DMS53 (cell line): ENCODE results near the gene RIPPLY3.
A peak's percentile ranks its signal among the peaks of the same experiment; 100 is the strongest.

Source experiments
- DNase-seq: peaks from one replicate; lab custom pipeline; 2025; lab: John Stamatoyannopoulos, UW

RIPPLY3 gene

GRCh38 chr21:37006486-37007291 is at the start of gene RIPPLY3:
TSS of gene RIPPLY3 (plus strand) at chr21:37006702. CDS start at chr21:37006773, 71 bp downstream.
- peak; percentile 73 for DNase-seq

DNA sequence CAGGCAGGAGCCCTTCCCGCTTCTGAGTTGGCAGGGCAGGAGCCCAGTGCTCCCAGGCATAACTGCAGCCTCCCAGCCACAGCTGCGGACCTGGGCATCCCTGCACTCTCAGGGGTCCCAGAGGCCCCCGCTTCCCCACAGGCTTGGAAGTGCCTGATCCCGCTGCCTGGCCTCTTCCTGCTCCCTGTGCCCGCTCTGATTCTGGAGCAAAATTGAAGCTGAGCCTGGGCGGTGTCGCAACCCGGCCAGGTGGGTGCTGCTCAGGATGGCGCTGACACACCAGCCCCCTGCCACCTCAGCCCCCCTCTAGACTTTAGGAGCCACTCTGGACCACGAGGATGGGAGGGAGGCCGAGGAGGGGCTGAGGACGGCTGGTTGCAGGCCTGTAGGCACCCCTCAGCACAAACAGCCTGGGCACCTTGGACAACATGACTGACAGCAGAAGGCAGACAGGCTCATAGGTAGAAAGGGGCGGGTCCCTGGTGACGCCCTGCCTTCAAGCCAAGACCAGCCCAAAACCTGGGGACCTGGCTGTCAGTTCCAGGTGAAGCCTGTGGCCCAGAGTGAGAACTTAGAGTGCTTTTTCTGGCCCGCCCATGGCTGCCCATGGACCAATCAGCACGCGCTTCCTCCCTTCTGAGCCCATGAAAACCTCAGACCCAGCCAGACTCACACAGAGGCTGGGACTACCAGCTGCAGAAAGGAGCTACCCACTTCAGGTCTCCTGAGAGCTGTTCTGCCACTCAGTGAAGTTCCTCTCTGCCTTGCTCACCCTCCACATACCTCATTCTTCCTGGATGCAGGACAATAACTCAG is 47.3 kb upstream of the RIPPLY3 start:
- no peak for DNase-seq

- DNase-seq: no peak
Observed at GRCh38 chr21:36960676-36961284, 45.7 kb upstream of the RIPPLY3 start.

GRCh38 chr21:36962098-36962780 is 44.3 kb upstream of the RIPPLY3 start:
- DNase-seq: no peak

DNA sequence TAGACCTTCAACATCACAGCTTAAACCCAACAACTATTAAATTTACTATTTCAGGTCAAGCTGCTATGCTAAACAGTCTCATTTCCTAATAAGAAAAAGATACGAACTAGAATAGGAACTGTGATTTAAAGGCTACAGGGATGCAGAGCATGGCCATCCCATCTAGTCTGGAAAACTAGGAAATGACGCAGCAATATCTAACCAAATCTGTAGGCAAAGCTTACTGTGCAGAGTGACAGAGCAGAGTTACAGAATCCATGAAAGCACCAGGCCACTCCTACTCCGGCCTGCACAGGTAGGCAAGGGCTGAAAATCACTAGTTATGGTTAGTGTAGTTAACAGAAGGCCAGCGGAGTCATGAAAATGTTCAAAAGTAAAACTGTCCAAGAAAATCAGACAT is 42.1 kb upstream of the RIPPLY3 start:
- DNase-seq: no peak

GRCh38 chr21:36964827-36965719 is 41.4 kb upstream of the RIPPLY3 start:
- no peak for DNase-seq

DNA sequence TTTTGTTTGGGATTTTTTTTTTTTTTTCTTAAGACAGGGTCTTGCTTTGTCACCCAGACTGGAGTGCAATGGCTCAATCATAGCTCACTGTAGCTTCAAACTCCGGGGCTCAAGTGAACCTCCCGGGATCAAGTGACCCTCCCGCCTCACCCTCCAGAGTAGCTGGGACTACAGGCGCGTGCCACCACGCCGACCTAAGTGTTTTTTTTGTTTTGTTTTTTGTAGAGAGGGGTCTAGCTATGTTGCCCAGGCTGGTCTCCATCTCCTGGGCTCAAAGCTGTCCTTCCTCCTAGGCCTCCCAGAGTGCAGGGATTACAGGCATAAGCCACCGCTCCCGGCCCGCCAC is 40.8 kb upstream of the RIPPLY3 start:
- DNase-seq: no peak

- DNase-seq: peak; percentile 90
Observed at GRCh38 chr21:36966066-36966820, 40.3 kb upstream of the RIPPLY3 start, which contains the start of gene HLCS. TSS of gene HLCS (minus strand) at chr21:36966669. CDS start at chr21:36966638, 31 bp downstream.

DNA sequence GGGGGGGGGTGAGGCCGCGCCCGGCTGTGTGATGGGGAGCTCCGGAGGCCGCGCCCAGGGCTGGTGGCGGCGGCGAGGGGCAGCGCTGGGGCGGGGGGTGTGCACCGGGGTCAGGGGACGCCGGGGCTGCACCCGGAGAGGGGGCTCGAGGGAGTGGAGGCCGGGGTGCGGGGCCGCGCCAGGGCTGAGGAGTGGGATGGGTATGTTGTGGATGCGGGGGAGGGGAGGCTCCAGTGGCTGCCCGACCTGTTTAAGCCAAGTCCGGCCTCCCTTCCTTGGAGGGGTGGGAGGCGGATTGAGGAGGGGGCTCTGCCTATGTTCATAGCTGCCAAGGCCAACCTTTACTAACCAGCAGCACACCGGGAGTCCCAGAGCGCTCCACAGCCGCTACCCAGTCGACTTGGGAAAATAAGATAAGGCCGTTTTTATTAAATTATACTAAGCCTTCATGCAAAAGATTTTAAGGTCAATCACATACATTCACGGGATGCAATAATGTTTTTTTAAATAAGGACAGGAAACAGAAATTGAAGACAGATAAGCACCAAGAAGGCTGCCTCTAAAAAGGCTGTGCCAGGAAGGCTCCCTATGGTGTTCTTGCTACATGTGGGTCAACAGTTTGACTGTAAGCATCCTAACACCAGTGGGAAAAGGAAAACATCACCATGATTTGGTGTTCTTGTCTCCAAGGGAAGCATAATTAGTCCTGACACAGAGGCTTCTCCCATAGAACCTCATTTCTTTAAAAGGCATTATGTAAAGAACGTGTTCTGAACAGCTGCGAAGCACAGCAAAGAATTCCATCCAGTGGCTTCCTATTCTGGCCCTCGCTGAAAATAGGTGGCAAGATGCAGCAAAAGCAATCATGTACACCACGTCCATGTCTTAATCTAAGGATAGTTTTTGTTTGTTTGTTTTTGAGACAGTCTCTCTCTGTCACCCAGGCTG is 39.4 kb upstream of the RIPPLY3 start:
- peak; percentile 56 for DNase-seq

GRCh38 chr21:36968414-36968813 is 38.1 kb upstream of the RIPPLY3 start:
- no peak for DNase-seq

- no peak for DNase-seq
Observed at GRCh38 chr21:36968976-36969375, 37.5 kb upstream of the RIPPLY3 start.

DNA sequence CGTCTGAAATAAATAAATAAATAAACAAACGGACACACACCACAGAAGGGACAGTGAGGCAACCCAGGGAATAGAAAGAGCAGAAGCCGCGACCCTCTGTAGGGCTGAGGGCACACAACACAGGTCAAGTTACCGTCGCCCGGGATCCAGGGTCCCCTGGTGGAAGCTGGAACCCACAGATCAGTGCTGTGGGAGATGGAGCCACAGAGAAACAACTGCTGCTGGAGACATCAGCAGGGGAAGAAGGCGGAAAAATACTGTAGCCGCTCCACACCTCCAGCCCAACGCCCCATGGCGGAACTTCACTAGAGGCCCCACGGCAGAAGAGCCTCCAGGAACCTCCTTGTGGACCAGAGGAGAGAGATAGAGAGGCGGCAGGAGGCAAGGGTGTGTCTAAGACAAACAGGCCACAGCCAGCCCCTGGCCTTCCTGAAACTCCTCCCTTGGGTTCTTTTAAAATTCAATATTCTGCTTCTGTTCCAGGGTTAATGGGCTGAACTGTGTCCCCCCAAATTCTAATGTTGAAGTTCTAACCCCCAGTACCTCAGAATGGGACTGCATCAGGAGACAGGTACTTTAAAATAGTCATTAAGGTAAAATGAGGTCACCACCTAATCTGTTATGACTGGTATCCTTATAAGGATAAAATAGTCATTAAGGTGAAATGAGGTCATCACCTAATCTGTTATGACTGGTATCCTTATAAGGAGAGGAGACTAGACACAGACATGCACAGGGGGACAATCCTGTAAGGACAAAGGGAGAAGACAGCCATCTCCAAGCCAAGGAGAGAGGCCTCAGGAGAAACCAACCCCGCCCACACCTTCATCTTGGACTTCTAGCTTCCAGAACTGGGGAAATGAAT is 32.3 kb upstream of the RIPPLY3 start:
- peak; percentile 39 for DNase-seq

GRCh38 chr21:36974851-36975192 is 31.7 kb upstream of the RIPPLY3 start:
- no peak for DNase-seq

GRCh38 chr21:36976228-36976861 is 30.2 kb upstream of the RIPPLY3 start:
- no peak for DNase-seq

- DNase-seq: peak; percentile 58
Observed at GRCh38 chr21:36976882-36977651, 29.4 kb upstream of the RIPPLY3 start.

DNA sequence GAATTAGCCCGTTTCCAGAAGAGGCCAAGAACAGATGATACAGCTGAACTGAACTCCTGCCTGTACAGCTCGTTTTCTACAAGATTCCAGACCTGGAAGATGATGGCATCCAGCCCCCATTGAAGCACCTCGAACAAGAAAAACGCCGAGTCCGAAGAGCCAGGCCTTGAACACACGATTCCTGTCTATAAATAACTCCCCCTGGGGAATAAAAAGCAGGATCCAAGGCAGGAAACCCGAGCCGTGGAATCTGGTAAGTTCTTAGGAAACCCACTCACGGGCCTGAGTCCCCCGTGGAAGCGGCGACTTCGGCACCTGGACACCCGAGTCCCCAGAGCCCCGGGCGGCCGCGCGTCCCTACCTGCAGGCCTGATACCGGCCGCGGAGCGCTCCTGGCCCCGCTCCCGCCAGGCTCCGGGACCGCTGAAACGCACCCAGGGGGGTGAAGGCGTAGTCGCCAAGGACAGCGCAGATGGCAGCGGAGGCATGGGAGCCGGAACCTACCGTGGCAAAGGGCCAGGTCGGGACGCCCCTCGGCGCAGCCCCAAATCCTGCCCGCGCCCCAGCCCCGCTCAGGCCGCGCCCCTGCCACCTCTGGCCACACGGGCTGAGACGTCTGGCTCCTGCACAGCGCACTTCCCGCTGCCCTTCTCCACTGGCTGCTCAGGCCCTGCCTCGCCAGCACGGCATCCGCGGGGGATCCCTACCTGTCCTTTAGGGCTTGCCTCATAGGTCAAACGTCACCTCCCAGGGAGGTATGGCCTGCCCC is 26.0 kb upstream of the RIPPLY3 start:
- DNase-seq: peak; percentile 77
